ENCODE data around the gene CHST8.

Gene CHST8

GRCh38 chr19:33748231-33748630 lies 126.5 kb downstream of the CHST8 start:
- no peak for DNase-seq

GRCh38 chr19:33749016-33749415 lies 127.3 kb downstream of the CHST8 start:
- DNase-seq = no peak

- no peak for DNase-seq
Observed at GRCh38 chr19:33749619-33750175, 127.9 kb downstream of the CHST8 start.

- no peak for DNase-seq
Observed at GRCh38 chr19:33750587-33751435, 129.1 kb downstream of the CHST8 start.

- no peak for DNase-seq
Observed at GRCh38 chr19:33751436-33751770, 129.7 kb downstream of the CHST8 start.

GRCh38 chr19:33752018-33752800 lies 130.5 kb downstream of the CHST8 start:
- no peak for DNase-seq

- no peak for DNase-seq
Observed at GRCh38 chr19:33752945-33753344, 131.2 kb downstream of the CHST8 start.

- no peak for DNase-seq
Observed at GRCh38 chr19:33754361-33754760, 132.6 kb downstream of the CHST8 start.

GRCh38 chr19:33755099-33756035 lies 133.6 kb downstream of the CHST8 start:
- no peak for DNase-seq

GRCh38 chr19:33756177-33756576 lies 134.4 kb downstream of the CHST8 start:
- DNase-seq = peak in 1 of 2 experiments; percentile 18

- no peak for DNase-seq
Observed at GRCh38 chr19:33758541-33759013, 136.8 kb downstream of the CHST8 start.

GRCh38 chr19:33759356-33759755 lies 137.6 kb downstream of the CHST8 start:
- no peak for DNase-seq

- DNase-seq = peak in 1 of 2 experiments; percentile 60
Observed at GRCh38 chr19:33763633-33764371, 142.0 kb downstream of the CHST8 start.

GRCh38 chr19:33766623-33767022 lies 144.9 kb downstream of the CHST8 start:
- DNase-seq = no peak

GRCh38 chr19:33767898-33768413 lies 146.2 kb downstream of the CHST8 start:
- DNase-seq = no peak

GRCh38 chr19:33769208-33769607 lies 147.5 kb downstream of the CHST8 start:
- DNase-seq = no peak

- no peak for DNase-seq
Observed at GRCh38 chr19:33770107-33770506, 148.4 kb downstream of the CHST8 start.

- DNase-seq = peak in 1 of 2 experiments; percentile 43
Observed at GRCh38 chr19:33771384-33772101, 149.8 kb downstream of the CHST8 start.

GRCh38 chr19:33772102-33772857 lies 150.5 kb downstream of the CHST8 start:
- no peak for DNase-seq

- no peak for DNase-seq
Observed at GRCh38 chr19:33772858-33773180, 151.1 kb downstream of the CHST8 start.

All from cerebellar nuclear complex (tissue), 1 donor.